Subcutaneous abdominal adipose tissue (tissue), 5 donors: ENCODE measurements around the gene F10.

ENCODE experiments used
- H3K27ac ChIP-seq: one replicate; pipeline ENCODE4 v1.7.0; 2013; ENCODE audit warnings: low read depth, mild to moderate bottlenecking, inconsistent platforms, low read length, moderate library complexity
- H3K27me3 ChIP-seq, 5 donors: one replicate each; pipeline ENCODE4 v1.7.0; 2013; ENCODE audit warnings: low read length in 5 of 5, inconsistent platforms in 1 of 5; ENCODE audit not compliant: control insufficient read depth in 5 of 5, insufficient read depth in 4 of 5
- H3K36me3 ChIP-seq, 5 donors: one replicate each; pipeline ENCODE4 v1.7.0; 2013; ENCODE audit warnings: low read length in 5 of 5; ENCODE audit not compliant: control insufficient read depth in 5 of 5, insufficient read depth in 5 of 5
- H3K4me1 ChIP-seq, 5 donors: one replicate each; pipeline ENCODE4 v1.7.0; 2013; ENCODE audit warnings: low read length in 5 of 5, mild to moderate bottlenecking in 3 of 5, moderate library complexity in 1 of 5; ENCODE audit not compliant: control insufficient read depth in 5 of 5, insufficient read depth in 5 of 5
- H3K4me3 ChIP-seq, 5 donors: one replicate each; pipeline ENCODE4 v1.7.0; 2013; ENCODE audit warnings: low read length in 5 of 5, low read depth in 1 of 5
- H3K9ac ChIP-seq, 5 donors: one replicate each; pipeline ENCODE4 v1.7.0; 2013; ENCODE audit warnings: low read length in 5 of 5, mild to moderate bottlenecking in 4 of 5, moderate library complexity in 3 of 5
- H3K9me3 ChIP-seq, 5 donors: one replicate each; pipeline ENCODE4 v1.7.0; 2013; ENCODE audit warnings: low read length in 5 of 5; ENCODE audit not compliant: control insufficient read depth in 5 of 5
- donor health status: healthy.
- donor health status: healthy.
- donor health status: healthy.
- donor health status: healthy.
- donor health status: healthy.

Gene F10

GRCh38 chr13:113084943-113085540 lies 37.6 kb upstream of the F10 start:
- Histone ChIP-seq H3K9me3 (no peaks in the 10 kb centered on the region), H3K9ac (no peak overlapping the region), H3K4me3 (no peak overlapping the region), H3K27ac (no peak overlapping the region), H3K27me3 (peaks cover 0 to 13% (median 8%) of the 10 kb centered on the region in 5 donors), H3K36me3 (peaks cover 0 to 88% (median 60%) of the 10 kb centered on the region in 5 donors), H3K4me1 (peaks cover 0 to 3% (median 0%) of the 10 kb centered on the region in 5 donors)

- Histone ChIP-seq H3K9ac (no peak overlapping the region), H3K36me3 (peaks cover 0 to 86% (median 63%) of the 10 kb centered on the region in 5 donors), H3K4me3 (no peak overlapping the region), H3K27me3 (peaks cover 0 to 13% (median 7%) of the 10 kb centered on the region in 5 donors), H3K9me3 (no peaks in the 10 kb centered on the region), H3K27ac (no peak overlapping the region), H3K4me1 (peaks cover 0 to 3% (median 0%) of the 10 kb centered on the region in 5 donors)
Measured at GRCh38 chr13:113086031-113086750, 36.4 kb upstream of the F10 start.

- Histone ChIP-seq H3K4me1 (peaks cover 0 to 3% (median 0%) of the 10 kb centered on the region in 5 donors), H3K9ac (no peak overlapping the region), H3K27me3 (peaks cover 0 to 8% (median 3%) of the 10 kb centered on the region in 5 donors), H3K27ac (no peak overlapping the region), H3K36me3 (peaks cover 0 to 83% (median 64%) of the 10 kb centered on the region in 5 donors), H3K4me3 (no peak overlapping the region), H3K9me3 (no peaks in the 10 kb centered on the region)
Measured at GRCh38 chr13:113086991-113087922, 35.3 kb upstream of the F10 start.

- Histone ChIP-seq H3K4me3 (no peak overlapping the region), H3K4me1 (peaks cover 0 to 3% (median 0%) of the 10 kb centered on the region in 5 donors), H3K27ac (no peak overlapping the region), H3K9ac (no peak overlapping the region), H3K9me3 (no peaks in the 10 kb centered on the region), H3K36me3 (peaks cover 0 to 78% (median 56%) of the 10 kb centered on the region in 5 donors), H3K27me3 (peaks cover 0 to 8% (median 2%) of the 10 kb centered on the region in 5 donors)
Measured at GRCh38 chr13:113087923-113088690, 34.5 kb upstream of the F10 start.

GRCh38 chr13:113088691-113089020 lies 33.9 kb upstream of the F10 start:
- Histone ChIP-seq H3K4me3 (no peak overlapping the region), H3K9ac (no peak overlapping the region), H3K4me1 (peaks cover 0 to 2% (median 0%) of the 10 kb centered on the region in 5 donors), H3K9me3 (no peaks in the 10 kb centered on the region), H3K36me3 (peaks cover 0 to 73% (median 53%) of the 10 kb centered on the region in 5 donors), H3K27me3 (peaks cover 0 to 8% (median 4%) of the 10 kb centered on the region in 5 donors), H3K27ac (no peak overlapping the region)

- H3K9me3 ChIP-seq = no peaks in the 10 kb centered on the region
- H3K27me3 ChIP-seq = peaks cover 0 to 11% (median 8%) of the 10 kb centered on the region in 5 donors
- no peak overlapping the region for H3K4me3 ChIP-seq
- H3K9ac ChIP-seq = no peak overlapping the region
- no peaks in the 10 kb centered on the region for H3K4me1 ChIP-seq
- H3K27ac ChIP-seq = no peak overlapping the region
- peaks cover 0 to 65% (median 51%) of the 10 kb centered on the region in 5 donors for H3K36me3 ChIP-seq
Measured at GRCh38 chr13:113089693-113090414, 32.7 kb upstream of the F10 start.

GRCh38 chr13:113090415-113090770 lies 32.2 kb upstream of the F10 start:
- H3K4me3 ChIP-seq = no peak overlapping the region
- H3K27ac ChIP-seq = no peak overlapping the region
- H3K4me1 ChIP-seq = no peaks in the 10 kb centered on the region
- no peaks in the 10 kb centered on the region for H3K9me3 ChIP-seq
- H3K9ac ChIP-seq = no peak overlapping the region
- H3K36me3 ChIP-seq = peaks cover 0 to 65% (median 50%) of the 10 kb centered on the region in 5 donors
- H3K27me3 ChIP-seq = peaks cover 1 to 11% (median 9%) of the 10 kb centered on the region in 5 donors

- Histone ChIP-seq H3K4me1 (no peaks in the 10 kb centered on the region), H3K27me3 (peaks cover 3 to 15% (median 10%) of the 10 kb centered on the region in 5 donors), H3K9me3 (no peaks in the 10 kb centered on the region), H3K27ac (no peak overlapping the region), H3K9ac (no peak overlapping the region), H3K36me3 (peaks cover 0 to 68% (median 53%) of the 10 kb centered on the region in 5 donors), H3K4me3 (no peak overlapping the region)
Measured at GRCh38 chr13:113090806-113091205, 31.8 kb upstream of the F10 start.

- H3K27ac ChIP-seq = no peak overlapping the region
- H3K36me3 ChIP-seq = peaks cover 0 to 68% (median 54%) of the 10 kb centered on the region in 5 donors
- H3K9me3 ChIP-seq = no peaks in the 10 kb centered on the region
- peaks cover 3 to 19% (median 11%) of the 10 kb centered on the region in 5 donors for H3K27me3 ChIP-seq
- H3K4me3 ChIP-seq = no peak overlapping the region
- no peaks in the 10 kb centered on the region for H3K4me1 ChIP-seq
- H3K9ac ChIP-seq = no peak overlapping the region
Measured at GRCh38 chr13:113091211-113091771, 31.3 kb upstream of the F10 start.
